Caco-2 (cell line): ENCODE results near the gene MAP3K4. TPM values are rescaled to one million over a fixed set of nuclear protein-coding genes. Genes with fewer than 3 reads are reported as not detected.

Experiments
- BruUV-seq: library from RNA; stranded (reverse); fragments of 400-500 nt; replicated peaks from 2 replicates; lab custom pipeline; 2021; lab: Mats Ljungman, UMichigan
- CTCF ChIA-PET: fragments of 300-600 bp; sonication (Branson Sonifier 250); formaldehyde crosslinking; loops from one replicate; lab custom pipeline; 2022; ENCODE audit warnings: antibody characterized with exemption; lab: Charles Lee
- POLR2A ChIA-PET: fragments of 300-600 bp; sonication (Branson Sonifier 250); formaldehyde crosslinking; loops from one replicate; lab custom pipeline; 2022; ENCODE audit warnings: antibody characterized with exemption; lab: Charles Lee
- DNase-seq, 2 experiments: peaks; one replicate each; pipeline versions ENCODE4 v3.0.0 to v3.0.0-alpha.2; 2020 to 2022
- H3K27me3 ChIP-seq: replicated peaks from 2 replicates; pipeline ENCODE4 v1.6.0; 2011; ENCODE audit warnings: low read length; ENCODE audit not compliant: control insufficient read depth, insufficient read depth
- H3K36me3 ChIP-seq: 2 replicates; pipeline ENCODE4 v1.5.1; 2011; ENCODE audit warnings: low read length; ENCODE audit not compliant: control insufficient read depth, insufficient read depth
- H3K4me1 ChIP-seq: fragments of 250-450 bp; sonication (Bioruptor Pico); 2 replicates; pipeline ENCODE4 v1.5.1; 2020; ENCODE audit warnings: mild to moderate bottlenecking
- H3K4me3 ChIP-seq: 2 replicates; pipeline ENCODE4 v1.5.1; 2011; ENCODE audit warnings: low read depth, mild to moderate bottlenecking, control low read depth, low read length
- H3K9me3 ChIP-seq: fragments of 250-450 bp; sonication (Bioruptor Pico); 2 replicates; pipeline ENCODE4 v1.5.1; 2020; ENCODE audit warnings: mild to moderate bottlenecking, moderate library complexity
- H3K27ac Mint-ChIP-seq: one replicate; pipeline ENCODE4 v1.8.0; 2022; ENCODE audit warnings: mixed read lengths; ENCODE audit not compliant: unreplicated experiment
- H3K27me3 Mint-ChIP-seq: one replicate; pipeline ENCODE4 v1.8.0; 2022; ENCODE audit warnings: mixed read lengths; ENCODE audit not compliant: insufficient read depth, unreplicated experiment
- H3K36me3 Mint-ChIP-seq: one replicate; pipeline ENCODE4 v1.8.0; 2022; ENCODE audit warnings: mild to moderate bottlenecking, mixed read lengths; ENCODE audit not compliant: insufficient read depth, unreplicated experiment
- H3K4me1 Mint-ChIP-seq: one replicate; pipeline ENCODE4 v1.8.0; 2022; ENCODE audit warnings: low read depth, mixed read lengths; ENCODE audit not compliant: unreplicated experiment
- H3K4me3 Mint-ChIP-seq: one replicate; pipeline ENCODE4 v1.8.0; 2022; ENCODE audit warnings: mild to moderate bottlenecking, moderate library complexity, mixed read lengths; ENCODE audit not compliant: unreplicated experiment
- H3K9me3 Mint-ChIP-seq: one replicate; pipeline ENCODE4 v1.8.0; 2022; ENCODE audit warnings: mixed read lengths; ENCODE audit not compliant: unreplicated experiment
- CTCF ChIP-seq, 2 experiments: fragments of 200-600 bp in 1 of 2; IDR thresholded peaks; 1 replicate in 1 of 2; 2 replicates in 1 of 2; pipeline versions ENCODE4 v1.5.1 to v1.8.0; 2011 to 2022; ENCODE audit warnings: antibody characterized with exemption in 1 of 2, control low read depth in 1 of 2, inconsistent platforms in 1 of 2, low read depth in 1 of 2, low read length in 1 of 2, mild to moderate bottlenecking in 1 of 2, moderate library complexity in 1 of 2; ENCODE audit not compliant: insufficient read depth in 1 of 2, severe bottlenecking in 1 of 2, unreplicated experiment in 1 of 2
- intact Hi-C: fragments of 100-400 bp; cut with micrococcal nuclease; formaldehyde crosslinking; loops from one replicate; pipeline ENCODE4 v1.10.0; 2022; ENCODE audit not compliant: unreplicated experiment
- total RNA-seq: library from RNA; stranded (reverse); gene quantifications from 2 replicates; pipeline ENCODE4 v1.2.3, GENCODE V29; 2022

Gene MAP3K4
- total RNA-seq, 1 experiment from 2014 or later = 34.3 TPM

GRCh38 chr6:161135695-161136591 lies 144.4 kb downstream of the MAP3K4 start:
- H3K4me1 ChIP-seq = peaks cover 4% of the 10 kb centered on the region; the same call in 1 of the 2 replicates
- H3K36me3 ChIP-seq = no peaks in the 10 kb centered on the region
- BruUV-seq = no TSS peak
- no peak for DNase-seq
- POLR2A ChIA-PET = interaction anchor here (0.6 kb wide), 1 partner anchor 1319 kb away, joined by 3 read pairs; no protein-coding TSS in a partner anchor
- CTCF ChIA-PET = interaction anchor here (1.5 kb wide), 1 partner anchor 235 kb away, joined by 5 read pairs; no protein-coding TSS in a partner anchor
- no peaks in the 10 kb centered on the region for H3K4me1 Mint-ChIP-seq
- peaks cover 18% of the 10 kb centered on the region for H3K36me3 Mint-ChIP-seq
- no peaks in the 10 kb centered on the region for H3K27me3 ChIP-seq
- no peak overlapping the region for H3K27ac Mint-ChIP-seq
- H3K27me3 Mint-ChIP-seq = no peaks in the 10 kb centered on the region
- H3K9me3 ChIP-seq = no peaks in the 10 kb centered on the region
- H3K4me3 Mint-ChIP-seq = no peak overlapping the region
- no peak overlapping the region for H3K4me3 ChIP-seq
- intact Hi-C loops = no loop called here
- H3K9me3 Mint-ChIP-seq = no peaks in the 10 kb centered on the region
- no peak for TF ChIP-seq CTCF (IDR thresholded peaks at IDR 0.05; ENCODE audit: insufficient read depth in 1 of 2, low read depth in 1 of 2, low read length in 1 of 2, severe bottlenecking in 1 of 2, unreplicated experiment in 1 of 2)

GRCh38 chr6:161136655-161137054 lies 145.1 kb downstream of the MAP3K4 start:
- Histone ChIP-seq H3K4me1 (peaks cover 4% of the 10 kb centered on the region; the same call in 1 of the 2 replicates), H3K9me3 (no peaks in the 10 kb centered on the region), H3K27me3 (no peaks in the 10 kb centered on the region), H3K4me3 (no peak overlapping the region), H3K36me3 (no peaks in the 10 kb centered on the region)
- no peaks in the 10 kb centered on the region for H3K9me3 Mint-ChIP-seq
- CTCF ChIA-PET = no interaction called here
- POLR2A ChIA-PET = no interaction called here
- no peak for DNase-seq
- no TSS peak for BruUV-seq
- no peak for TF ChIP-seq CTCF (IDR thresholded peaks at IDR 0.05; ENCODE audit: insufficient read depth in 1 of 2, low read depth in 1 of 2, low read length in 1 of 2, severe bottlenecking in 1 of 2, unreplicated experiment in 1 of 2)
- no peaks in the 10 kb centered on the region for H3K4me1 Mint-ChIP-seq
- intact Hi-C loops = no loop called here
- peaks cover 18% of the 10 kb centered on the region for H3K36me3 Mint-ChIP-seq
- H3K4me3 Mint-ChIP-seq = no peak overlapping the region
- no peaks in the 10 kb centered on the region for H3K27me3 Mint-ChIP-seq
- no peak overlapping the region for H3K27ac Mint-ChIP-seq

- Mint-ChIP-seq H3K9me3 (no peaks in the 10 kb centered on the region), H3K36me3 (peaks cover 22% of the 10 kb centered on the region), H3K4me3 (no peak overlapping the region), H3K27me3 (no peaks in the 10 kb centered on the region), H3K27ac (no peak overlapping the region), H3K4me1 (no peaks in the 10 kb centered on the region)
- Histone ChIP-seq H3K36me3 (no peaks in the 10 kb centered on the region), H3K9me3 (no peaks in the 10 kb centered on the region), H3K27me3 (no peaks in the 10 kb centered on the region), H3K4me1 (peaks cover 4% of the 10 kb centered on the region; the same call in 1 of the 2 replicates), H3K4me3 (no peak overlapping the region)
- intact Hi-C loops = no loop called here
- ChIA-PET POLR2A (no interaction called here), CTCF (no interaction called here)
- TF ChIP-seq CTCF (IDR thresholded peaks at IDR 0.05; ENCODE audit: insufficient read depth in 1 of 2, low read depth in 1 of 2, low read length in 1 of 2, severe bottlenecking in 1 of 2, unreplicated experiment in 1 of 2) = no peak
- no peak for DNase-seq
- BruUV-seq = no TSS peak
These were observed 145.8 kb downstream of the MAP3K4 start for GRCh38 chr6:161137320-161137719.
